WTC11 (cell line): ENCODE data around the gene PCSK7. TPM values are rescaled to one million over a fixed set of nuclear protein-coding genes. Genes with fewer than 3 reads are reported as not detected.

Experiments
- ATF2 ChIP-seq: sonication (generic); formaldehyde crosslinking; IDR thresholded peaks from 2 replicates; pipeline ENCODE4 v1.8.1; 2022; ENCODE audit warnings: low read depth, missing genetic modification reagents, borderline replicate concordance
- ATF6 ChIP-seq: sonication (generic); formaldehyde crosslinking; IDR thresholded peaks from 2 replicates; pipeline ENCODE4 v1.8.1; 2023; ENCODE audit warnings: mild to moderate bottlenecking, missing genetic modification reagents
- CREB1 ChIP-seq: sonication (generic); formaldehyde crosslinking; IDR thresholded peaks from 2 replicates; pipeline ENCODE4 v1.8.0; 2023; ENCODE audit warnings: mild to moderate bottlenecking, missing genetic modification reagents
- EMX1 ChIP-seq: fragments of 250-450 bp; sonication (Bioruptor Pico); IDR thresholded peaks from 2 replicates; pipeline ENCODE4 v1.8.0; 2021; ENCODE audit warnings: mild to moderate bottlenecking
- ESRRA ChIP-seq: sonication (generic); formaldehyde crosslinking; IDR thresholded peaks from 2 replicates; pipeline ENCODE4 v1.8.1; 2022; ENCODE audit warnings: mild to moderate bottlenecking, missing genetic modification reagents, borderline replicate concordance
- FOXK1 ChIP-seq: sonication (generic); formaldehyde crosslinking; IDR thresholded peaks from 2 replicates; pipeline ENCODE4 v1.8.0; 2022; ENCODE audit warnings: mild to moderate bottlenecking, moderate library complexity, missing genetic modification reagents
- GRHL2 ChIP-seq: fragments of 250-450 bp; sonication (Bioruptor Pico); IDR thresholded peaks from 2 replicates; pipeline ENCODE4 v1.8.0; 2022; ENCODE audit warnings: mild to moderate bottlenecking, moderate library complexity; ENCODE audit not compliant: insufficient replicate concordance, severe bottlenecking
- JAZF1 ChIP-seq: fragments of 250-450 bp; sonication (Bioruptor Pico); IDR thresholded peaks from 2 replicates; pipeline ENCODE4 v1.9.0; 2021; ENCODE audit warnings: moderate library complexity, mild to moderate bottlenecking, inconsistent platforms
- NR1H2 ChIP-seq: sonication (generic); formaldehyde crosslinking; IDR thresholded peaks from 2 replicates; pipeline ENCODE4 v1.9.0; 2021; ENCODE audit warnings: mild to moderate bottlenecking, moderate library complexity, missing genetic modification reagents
- OVOL2 ChIP-seq: fragments of 250-450 bp; sonication (Bioruptor Pico); IDR thresholded peaks from 2 replicates; pipeline ENCODE4 v1.9.0; 2021; ENCODE audit warnings: mild to moderate bottlenecking, borderline replicate concordance
- PRDM15 ChIP-seq: sonication (generic); formaldehyde crosslinking; IDR thresholded peaks from 2 replicates; pipeline ENCODE4 v1.8.0; 2022; ENCODE audit warnings: missing genetic modification reagents
- SOX15 ChIP-seq: fragments of 250-450 bp; sonication (Bioruptor Pico); IDR thresholded peaks from 2 replicates; pipeline ENCODE4 v1.9.0; 2021; ENCODE audit warnings: mild to moderate bottlenecking
- TP53 ChIP-seq: sonication (generic); formaldehyde crosslinking; IDR thresholded peaks from 2 replicates; pipeline ENCODE4 v1.8.1; 2023; ENCODE audit warnings: mild to moderate bottlenecking, missing genetic modification reagents
- ZNF138 ChIP-seq: sonication (generic); formaldehyde crosslinking; conservative IDR thresholded peaks from 2 replicates; pipeline ENCODE4 v1.8.1; 2022; ENCODE audit warnings: mild to moderate bottlenecking, moderate library complexity, missing genetic modification reagents
- ZNF219 ChIP-seq: sonication (generic); formaldehyde crosslinking; IDR thresholded peaks from 2 replicates; pipeline ENCODE4 v1.8.0; 2023; ENCODE audit warnings: missing genetic modification reagents, mild to moderate bottlenecking, borderline replicate concordance
- ZNF532 ChIP-seq: fragments of 250-450 bp; sonication (Bioruptor Pico); IDR thresholded peaks from 2 replicates; pipeline ENCODE4 v1.9.0; 2021; ENCODE audit warnings: mild to moderate bottlenecking, borderline replicate concordance
- total RNA-seq: library from RNA; stranded (reverse); gene quantifications from 3 replicates; pipeline ENCODE4 v1.2.3, GENCODE V29; 2021
- TF ChIP-seq, protein P1 (sequence below): sonication (generic); formaldehyde crosslinking; IDR thresholded peaks from 2 replicates; pipeline ENCODE4 v1.8.0; 2022; ENCODE audit warnings: mild to moderate bottlenecking, missing genetic modification reagents
- TF ChIP-seq, protein P2 (sequence below): sonication (generic); formaldehyde crosslinking; IDR thresholded peaks from 2 replicates; pipeline ENCODE4 v1.8.1; 2022; ENCODE audit warnings: mild to moderate bottlenecking, moderate library complexity, missing genetic modification reagents
- TF ChIP-seq, protein P3 (sequence below): sonication (generic); formaldehyde crosslinking; IDR thresholded peaks from 2 replicates; pipeline ENCODE4 v1.8.0; 2022; ENCODE audit warnings: mild to moderate bottlenecking, missing genetic modification reagents

PCSK7 gene
- total RNA-seq, 1 experiment from 2014 or later = 48.9 TPM

- TF ChIP-seq ZNF532 (CRISPR knock-in tag) = no peak
- no peak for TF ChIP-seq GRHL2 (CRISPR knock-in tag)
- TF ChIP-seq JAZF1 = no peak
- TF ChIP-seq SOX15 = no peak
- TF ChIP-seq, protein P1, sequence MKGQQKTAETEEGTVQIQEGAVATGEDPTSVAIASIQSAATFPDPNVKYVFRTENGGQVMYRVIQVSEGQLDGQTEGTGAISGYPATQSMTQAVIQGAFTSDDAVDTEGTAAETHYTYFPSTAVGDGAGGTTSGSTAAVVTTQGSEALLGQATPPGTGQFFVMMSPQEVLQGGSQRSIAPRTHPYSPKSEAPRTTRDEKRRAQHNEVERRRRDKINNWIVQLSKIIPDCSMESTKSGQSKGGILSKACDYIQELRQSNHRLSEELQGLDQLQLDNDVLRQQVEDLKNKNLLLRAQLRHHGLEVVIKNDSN = peak; percentile 83
- TF ChIP-seq ATF6 (CRISPR knock-in tag) = no peak
- no peak for TF ChIP-seq TP53 (CRISPR knock-in tag)
- no peak for TF ChIP-seq CREB1
- 0 out of 2 replicates have a peak, but pooled peaks have one; percentile 22 for TF ChIP-seq FOXK1 (CRISPR knock-in tag)
- TF ChIP-seq PRDM15 (CRISPR knock-in tag) = no peak
- TF ChIP-seq NR1H2 (CRISPR knock-in tag) = no peak
- TF ChIP-seq ESRRA (CRISPR knock-in tag) = no peak
- TF ChIP-seq OVOL2 = no peak
- TF ChIP-seq, protein P2, sequence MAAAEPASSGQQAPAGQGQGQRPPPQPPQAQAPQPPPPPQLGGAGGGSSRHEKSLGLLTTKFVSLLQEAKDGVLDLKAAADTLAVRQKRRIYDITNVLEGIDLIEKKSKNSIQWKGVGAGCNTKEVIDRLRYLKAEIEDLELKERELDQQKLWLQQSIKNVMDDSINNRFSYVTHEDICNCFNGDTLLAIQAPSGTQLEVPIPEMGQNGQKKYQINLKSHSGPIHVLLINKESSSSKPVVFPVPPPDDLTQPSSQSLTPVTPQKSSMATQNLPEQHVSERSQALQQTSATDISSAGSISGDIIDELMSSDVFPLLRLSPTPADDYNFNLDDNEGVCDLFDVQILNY (CRISPR knock-in tag) = no peak
- TF ChIP-seq, protein P3, sequence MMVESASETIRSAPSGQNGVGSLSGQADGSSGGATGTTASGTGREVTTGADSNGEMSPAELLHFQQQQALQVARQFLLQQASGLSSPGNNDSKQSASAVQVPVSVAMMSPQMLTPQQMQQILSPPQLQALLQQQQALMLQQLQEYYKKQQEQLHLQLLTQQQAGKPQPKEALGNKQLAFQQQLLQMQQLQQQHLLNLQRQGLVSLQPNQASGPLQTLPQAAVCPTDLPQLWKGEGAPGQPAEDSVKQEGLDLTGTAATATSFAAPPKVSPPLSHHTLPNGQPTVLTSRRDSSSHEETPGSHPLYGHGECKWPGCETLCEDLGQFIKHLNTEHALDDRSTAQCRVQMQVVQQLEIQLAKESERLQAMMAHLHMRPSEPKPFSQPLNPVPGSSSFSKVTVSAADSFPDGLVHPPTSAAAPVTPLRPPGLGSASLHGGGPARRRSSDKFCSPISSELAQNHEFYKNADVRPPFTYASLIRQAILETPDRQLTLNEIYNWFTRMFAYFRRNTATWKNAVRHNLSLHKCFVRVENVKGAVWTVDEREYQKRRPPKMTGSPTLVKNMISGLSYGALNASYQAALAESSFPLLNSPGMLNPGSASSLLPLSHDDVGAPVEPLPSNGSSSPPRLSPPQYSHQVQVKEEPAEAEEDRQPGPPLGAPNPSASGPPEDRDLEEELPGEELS = no peak
- TF ChIP-seq ATF2 (CRISPR knock-in tag) = no peak
- TF ChIP-seq ZNF138 (CRISPR knock-in tag) = no peak
- no peak for TF ChIP-seq EMX1
- TF ChIP-seq ZNF219 = no peak
Observed at GRCh38 chr11:117180661-117181585, 51.0 kb downstream of the PCSK7 start (continued).
